Measurements from ENCODE around the gene COL4A2. TPM values are rescaled to one million over a fixed set of nuclear protein-coding genes. Genes with fewer than 3 reads are reported as not detected.

The COL4A2 gene
- polyA plus RNA-seq, 2 of the 4 experiments (the other 2 are of a cell fraction), result 46.9 to 119 TPM

- POLR2A ChIA-PET, result no interaction called here
- DNase-seq (ENCODE audit: low read depth in 1 of 2, low spot score in 1 of 2) (no peak), FAIRE-seq (no peak), ATAC-seq (no peak)
- CTCF ChIA-PET, result no interaction called here
- TF ChIP-seq KDM5A (IDR thresholded peaks at IDR 0.05) (no peak), POLR2A (IDR thresholded peaks at IDR 0.05; ENCODE audit: low read length) (no peak), CBX2 (IDR thresholded peaks at IDR 0.05; ENCODE audit: borderline replicate concordance, low read depth) (no peak), ZC3H11A (IDR thresholded peaks at IDR 0.05) (no peak), TP53 (CRISPR knock-in tag; IDR thresholded peaks at IDR 0.05) (no peak), CEBPB (IDR thresholded peaks at IDR 0.05) (no peak), FOSL2 (IDR thresholded peaks at IDR 0.05) (no peak), FOSL2 (CRISPR knock-in tag; IDR thresholded peaks at IDR 0.05) (no peak), NFE2L2 (conservative IDR thresholded peaks at IDR 0.05; ENCODE audit: low read length) (no peak), EHMT2 (IDR thresholded peaks at IDR 0.05; ENCODE audit: low read depth) (no peak)
- Histone ChIP-seq H3K27ac (no peak overlapping the region), H3K4me1 (peaks cover 3% of the 10 kb centered on the region; the same call in 2 of the 3 replicates), H3K9me3 (no peaks in the 10 kb centered on the region), H3K4me2 (no peak overlapping the region), H3K4me3 (no peak overlapping the region)
- 86% methylated on average over 12 of the region's 12 CpGs for WGBS (ENCODE audit: missing lambda C conversion rate)
Observed at GRCh38 chr13:110297766-110298504, 9.1 kb upstream of the COL4A2 start.

GRCh38 chr13:110298505-110299282 lies 8.4 kb upstream of the COL4A2 start:
- no peak for FAIRE-seq
- no peak for DNase-seq (ENCODE audit: low read depth in 1 of 2, low spot score in 1 of 2)
- POLR2A ChIA-PET, result no interaction called here
- CTCF ChIA-PET, result interaction anchor here (0.6 kb wide), 1 partner anchor 264 kb away, joined by 3 read pairs; no protein-coding TSS in a partner anchor
- Histone ChIP-seq H3K9me3 (no peaks in the 10 kb centered on the region), H3K4me1 (peaks cover 11% of the 10 kb centered on the region; the same call in 2 of the 3 replicates), H3K4me2 (no peak overlapping the region), H3K27ac (no peak overlapping the region), H3K4me3 (no peak overlapping the region)
- ATAC-seq, result no peak
- TF ChIP-seq FOSL2 (IDR thresholded peaks at IDR 0.05) (no peak), FOSL2 (CRISPR knock-in tag; IDR thresholded peaks at IDR 0.05) (no peak), CBX2 (IDR thresholded peaks at IDR 0.05; ENCODE audit: borderline replicate concordance, low read depth) (no peak), EHF (CRISPR knock-in tag; IDR thresholded peaks at IDR 0.05) (no peak), GATA3 (IDR thresholded peaks at IDR 0.05; ENCODE audit: borderline replicate concordance) (no peak), BCL3 (IDR thresholded peaks at IDR 0.05) (no peak), ZNF302 (CRISPR knock-in tag; IDR thresholded peaks at IDR 0.05) (no peak), CBX8 (IDR thresholded peaks at IDR 0.05) (no peak), CTCF (IDR thresholded peaks at IDR 0.05) (no peak), NR3C1 (IDR thresholded peaks at IDR 0.05) (no peak), MAZ (IDR thresholded peaks at IDR 0.05; ENCODE audit: borderline replicate concordance, low read depth, low read length) (no peak)
- WGBS (ENCODE audit: missing lambda C conversion rate), result 87% methylated on average over 33 of the region's 33 CpGs

- no peak overlapping the region for H3K4me3 ChIP-seq
- ChIA-PET POLR2A (no interaction called here), CTCF (interaction anchor here (0.6 kb wide), 1 partner anchor 263 kb away, joined by 3 read pairs; no protein-coding TSS in a partner anchor)
- H3K27ac ChIP-seq, result no peak overlapping the region
- 71% methylated on average over 10 of the region's 10 CpGs for WGBS (ENCODE audit: missing lambda C conversion rate)
- FAIRE-seq (no peak), ATAC-seq (no peak), DNase-seq (ENCODE audit: low read depth in 1 of 2, low spot score in 1 of 2) (no peak)
- H3K4me2 ChIP-seq, result no peak overlapping the region
- no peak for TF ChIP-seq HOXB13 (CRISPR knock-in tag; IDR thresholded peaks at IDR 0.05; ENCODE audit: low read depth)
- no peak for TF ChIP-seq NPAS2 (CRISPR knock-in tag; IDR thresholded peaks at IDR 0.05; ENCODE audit: borderline replicate concordance)
- peaks cover 17% of the 10 kb centered on the region for H3K4me1 ChIP-seq
- no peaks in the 10 kb centered on the region for H3K9me3 ChIP-seq
Observed at GRCh38 chr13:110299283-110299840, 7.7 kb upstream of the COL4A2 start.
